ENCODE results near the gene CFAP69.
"Not testable (repeated sequence)": the region's sequence is repeated elsewhere in the genome, so short reads cannot be mapped to it uniquely, and the experiment has no call there.

Gene CFAP69

DNA sequence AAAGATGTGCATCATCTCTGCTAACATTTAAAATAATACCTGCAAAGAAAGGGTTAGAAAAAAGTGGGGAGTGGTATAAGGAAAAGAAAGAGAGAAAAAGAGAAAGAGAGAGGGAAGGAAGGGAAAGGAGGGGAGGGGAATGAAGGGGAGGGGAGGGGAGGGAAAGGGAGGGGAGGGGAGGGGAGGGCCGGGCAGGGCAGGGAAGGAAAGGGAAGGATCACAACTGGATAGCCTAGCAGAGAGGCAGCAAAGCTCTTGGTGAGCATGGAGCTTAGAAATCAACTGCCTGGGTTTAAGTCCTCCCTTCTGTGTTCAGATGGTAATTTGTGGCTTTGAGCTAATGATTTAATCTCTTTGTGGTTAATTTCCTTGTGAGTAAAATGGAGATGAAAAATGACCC, 81.5 kb downstream of the CFAP69 start:
- FAIRE-seq (no peak), DNase-seq (ENCODE audit: insufficient read length, low spot score) (no peak)

DNA sequence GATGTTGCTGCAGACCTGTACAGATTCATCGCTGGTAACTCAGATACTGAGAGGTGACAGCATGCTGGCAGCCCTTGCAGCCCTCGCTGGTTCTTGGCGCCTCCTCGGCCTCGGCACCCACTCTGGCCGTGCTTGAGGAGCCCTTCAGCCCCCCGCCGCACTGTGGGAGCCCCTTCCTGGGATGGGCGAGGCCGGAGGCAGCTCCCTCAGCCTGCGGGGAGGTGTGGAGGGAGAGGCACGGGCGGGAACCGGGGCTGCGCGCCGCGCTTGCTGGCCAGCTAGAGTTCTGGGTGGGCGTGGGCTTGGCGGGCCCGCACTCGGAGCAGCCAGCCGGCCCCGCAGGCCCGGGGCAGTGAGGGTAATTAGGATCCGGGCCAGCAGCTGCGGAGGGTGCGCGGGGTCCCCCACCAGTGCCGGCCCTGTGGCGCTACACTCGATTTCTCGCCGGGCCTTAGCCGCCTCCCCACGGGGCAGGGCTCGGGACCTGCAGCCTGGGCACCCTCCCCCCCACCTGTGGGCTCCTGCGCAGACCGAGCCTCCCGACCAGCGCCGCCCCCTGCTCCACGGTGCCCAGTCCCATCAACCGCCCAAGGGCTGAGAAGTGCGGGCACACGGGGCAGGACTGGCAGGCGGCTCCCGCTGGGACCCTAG, 89.3 kb downstream of the CFAP69 start:
- no peak for FAIRE-seq

DNA sequence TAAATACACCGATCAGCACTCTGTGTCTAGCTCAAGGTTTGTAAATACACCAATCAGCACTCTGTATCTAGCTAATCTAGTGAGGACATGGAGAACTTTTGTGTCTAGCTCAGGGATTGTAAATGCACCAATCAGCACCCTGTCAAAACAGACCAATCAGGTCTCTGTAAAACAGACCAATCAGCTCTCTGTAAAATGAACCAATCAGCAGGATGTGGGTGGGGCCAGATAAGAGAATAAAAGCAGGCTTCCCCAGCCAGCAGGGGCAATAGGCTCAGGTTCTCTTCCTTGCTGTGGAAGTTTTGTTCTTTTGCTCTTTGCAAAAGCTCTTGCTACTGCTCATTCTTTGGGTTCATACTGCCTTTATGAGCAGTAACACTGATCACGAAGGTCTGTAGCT, 90.0 kb downstream of the CFAP69 start:
- DNase-seq (ENCODE audit: insufficient read length, low spot score); FAIRE-seq: not testable (repeated sequence)

More for the DNA sequence above, 89.3 kb downstream of the CFAP69 start:
- no peak for DNase-seq (ENCODE audit: insufficient read length, low spot score)

DNA sequence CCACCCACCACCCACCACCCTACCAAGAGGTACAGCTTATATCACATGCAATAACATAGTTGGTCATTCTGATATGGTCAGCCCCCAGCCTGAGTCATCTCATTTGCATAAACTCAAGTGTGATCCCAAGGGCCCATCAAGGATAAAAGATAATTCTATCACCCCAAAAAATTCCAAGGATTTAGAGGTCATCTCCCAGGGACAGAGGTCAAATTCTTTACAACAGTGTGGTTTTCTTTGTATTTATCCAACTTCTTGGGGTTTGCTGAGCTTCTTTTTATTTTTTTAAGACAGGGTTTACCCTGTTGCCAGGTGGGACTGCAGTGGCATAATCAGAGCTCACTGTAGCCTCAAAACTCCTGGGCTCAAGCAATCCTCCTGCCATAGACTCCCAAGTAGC, 92.1 kb downstream of the CFAP69 start:
- FAIRE-seq (no peak), DNase-seq (ENCODE audit: insufficient read length, low spot score) (no peak)

DNA sequence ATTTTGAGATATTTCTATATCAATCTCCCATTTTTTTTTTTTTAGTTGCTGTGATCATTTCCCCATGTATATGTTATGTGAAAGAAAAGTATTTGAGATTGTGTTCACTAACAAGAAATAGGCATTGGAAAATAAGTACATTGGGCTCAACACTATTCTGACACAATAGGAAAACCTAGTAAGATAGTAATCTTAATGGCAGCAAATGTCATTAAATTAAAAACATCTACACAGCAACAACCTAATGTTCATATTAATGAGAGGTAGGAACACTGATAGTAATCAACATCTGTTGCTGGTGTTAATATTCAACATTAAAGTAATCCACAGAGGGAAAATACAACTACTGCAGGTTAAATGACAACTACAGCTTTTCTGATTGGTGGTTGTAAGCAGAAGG, 100.0 kb downstream of the CFAP69 start:
- DNase-seq (ENCODE audit: insufficient read length, low spot score) (no peak), FAIRE-seq (no peak)

DNA sequence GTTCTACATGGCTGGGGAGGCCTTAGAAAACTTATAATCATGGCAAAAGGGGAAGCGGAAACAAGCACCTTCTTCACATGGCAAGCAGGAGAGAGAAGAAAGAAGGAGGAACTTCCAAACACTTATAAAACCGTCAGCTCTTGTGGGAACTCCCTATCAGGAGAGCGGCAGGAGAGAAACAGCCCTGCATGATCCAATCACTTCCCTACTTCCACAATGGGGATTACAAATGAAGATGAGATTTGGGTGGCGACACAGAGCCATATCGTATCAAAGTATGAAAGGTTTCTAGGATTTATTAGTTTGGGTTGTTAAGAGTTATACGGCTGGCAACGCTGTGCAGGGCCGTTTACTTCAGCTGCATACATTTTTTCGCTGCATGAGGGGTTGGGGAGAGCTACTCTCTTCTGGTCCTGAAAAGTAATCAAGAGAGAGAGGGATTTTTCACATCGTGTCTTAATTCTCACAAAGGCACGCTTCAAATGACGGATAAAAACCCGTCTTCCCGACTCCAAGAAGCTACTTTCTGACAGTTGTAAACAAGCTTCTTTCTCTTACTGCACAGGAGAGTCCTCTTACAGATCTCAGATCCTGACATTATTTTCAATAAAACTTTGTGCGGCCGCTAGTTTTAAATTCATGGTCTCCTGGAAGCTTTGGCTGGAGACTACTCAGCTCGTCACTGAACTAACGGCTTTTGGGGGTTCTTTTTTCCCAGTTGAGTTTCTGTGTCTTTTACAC, 100.8 kb downstream of the CFAP69 start:
- DNase-seq (ENCODE audit: insufficient read length, low spot score) (no peak), FAIRE-seq (no peak)

DNA sequence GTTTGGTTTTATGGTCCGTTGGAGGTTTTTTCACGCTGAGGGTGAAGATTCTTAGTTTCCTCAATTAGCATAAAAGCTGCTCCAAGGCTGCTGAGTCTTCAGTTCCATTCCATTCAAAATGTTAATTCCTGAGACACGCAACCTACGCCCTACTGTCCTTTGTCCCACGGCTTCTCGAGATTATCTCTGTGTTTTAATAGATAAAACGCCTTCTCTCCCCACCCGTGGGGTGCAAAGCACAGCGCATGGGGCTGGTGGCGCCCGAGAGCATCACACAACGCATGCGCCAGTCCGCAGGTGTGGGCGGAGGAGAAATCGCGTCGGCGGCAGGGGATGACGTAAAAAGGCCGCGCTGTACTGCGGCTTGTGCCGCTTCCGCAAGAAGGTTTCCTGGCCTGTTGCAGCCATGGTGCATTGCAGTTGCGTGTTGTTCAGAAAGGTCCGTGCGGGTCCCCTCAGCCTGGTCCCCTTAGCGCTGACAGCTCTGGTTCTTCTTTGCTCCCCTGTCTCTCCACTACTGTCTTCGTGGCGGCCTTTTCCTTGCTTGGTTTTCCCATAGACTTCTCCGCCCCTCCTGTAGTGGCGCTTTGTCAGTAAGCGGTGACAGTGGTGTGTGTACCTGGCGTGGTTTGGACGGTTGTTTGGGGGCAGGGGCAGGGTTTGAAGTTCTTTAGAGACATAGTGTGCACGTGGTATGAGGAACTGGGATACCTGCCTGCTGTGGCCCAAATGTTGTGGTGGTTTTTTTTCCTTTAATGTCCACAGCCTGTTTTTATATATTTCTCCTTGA, 101.6 kb downstream of the CFAP69 start, which contains the start of gene GTPBP10:
GTPBP10 (plus strand) TSS at position 381 of the 790 bp plus-strand sequence; CDS start at position 407, 26 bp downstream.
- peak; percentile 62 for FAIRE-seq
- peak; percentile 79 for DNase-seq (ENCODE audit: insufficient read length, low spot score)

DNA sequence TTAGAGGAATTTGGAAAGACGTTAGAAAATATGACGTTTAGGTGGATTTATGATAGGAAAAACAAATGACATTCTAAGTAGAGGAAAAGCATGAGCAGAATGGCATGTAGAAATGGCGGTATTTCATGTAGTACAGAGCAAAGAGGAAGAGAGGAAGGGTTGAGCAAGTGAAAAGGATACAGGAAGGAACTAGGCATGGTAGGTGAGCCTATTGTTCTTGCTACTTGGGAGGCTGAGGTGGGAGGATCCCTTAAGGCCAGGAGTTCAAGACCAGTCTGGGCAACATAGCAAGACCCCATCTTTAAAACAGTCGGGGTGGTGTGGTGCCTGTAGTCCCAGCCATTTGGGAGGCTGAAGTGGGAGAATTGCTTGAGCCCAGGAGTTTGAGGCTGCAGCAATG, 102.8 kb downstream of the CFAP69 start:
- DNase-seq (ENCODE audit: insufficient read length, low spot score) (no peak), FAIRE-seq (no peak)

DNA sequence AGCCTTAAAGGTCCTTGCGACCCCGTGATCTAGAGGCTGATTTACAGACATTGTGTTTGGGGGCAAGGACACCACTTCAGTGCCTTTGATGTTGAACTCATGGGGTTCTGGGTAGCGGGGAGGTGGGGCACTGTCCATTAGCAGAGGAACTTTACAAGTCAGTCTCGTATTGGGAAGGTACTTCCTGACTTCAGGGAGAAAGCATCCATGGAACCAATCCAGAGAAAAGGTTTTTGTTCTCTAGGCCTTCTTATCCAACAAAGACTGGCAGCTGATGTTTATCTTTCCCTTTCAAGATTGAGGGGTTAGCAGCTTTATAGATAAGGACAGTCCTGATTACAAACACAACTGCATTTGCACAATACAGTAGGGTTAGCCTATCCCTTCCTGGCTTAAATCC, 104.3 kb downstream of the CFAP69 start:
- DNase-seq (ENCODE audit: insufficient read length, low spot score): no peak
- FAIRE-seq: no peak

DNA sequence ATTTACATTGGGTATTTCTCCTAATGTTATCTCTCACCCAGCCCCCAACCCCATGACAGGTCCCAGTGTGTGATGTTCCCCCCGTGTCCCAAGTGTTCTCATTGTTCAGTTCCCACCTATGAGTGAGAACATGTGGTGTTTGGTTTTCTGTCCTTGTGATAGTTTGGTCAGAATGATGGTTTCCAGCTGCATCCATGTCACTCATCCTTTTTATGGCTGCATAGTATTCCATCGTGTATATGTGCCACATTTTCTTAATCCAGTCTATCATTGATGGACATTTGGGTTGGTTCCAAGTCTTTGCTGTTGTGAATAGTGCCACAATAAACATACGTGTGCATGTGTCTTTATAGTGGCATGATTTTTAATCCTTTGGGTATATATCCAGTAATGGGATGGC, 105.1 kb downstream of the CFAP69 start:
- FAIRE-seq; DNase-seq (ENCODE audit: insufficient read length, low spot score): not testable (repeated sequence)

DNA sequence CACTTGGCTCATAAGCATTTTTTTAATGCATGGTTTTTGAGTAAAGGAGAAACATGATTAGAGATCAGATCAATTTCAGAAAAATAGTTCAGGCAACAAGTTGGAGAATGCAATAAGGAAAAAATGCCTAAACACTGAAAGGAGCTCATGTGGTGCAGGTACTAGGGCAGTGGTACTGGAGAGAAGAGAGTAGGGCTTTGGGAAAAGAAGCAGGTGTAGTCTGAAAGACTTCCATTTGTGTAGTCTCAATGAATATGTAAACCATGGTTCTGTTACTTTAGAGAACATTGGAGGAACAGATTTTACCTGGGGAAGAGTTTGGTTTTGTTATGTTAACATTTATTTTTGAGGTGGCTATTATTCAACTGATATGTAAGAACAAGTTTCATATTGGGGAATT, 107.0 kb downstream of the CFAP69 start:
- FAIRE-seq: no peak
- DNase-seq (ENCODE audit: insufficient read length, low spot score): no peak

Measured in HTR-8/SVneo (cell line).